ENCODE data around the gene SCD. TPM values are rescaled to one million over a fixed set of nuclear protein-coding genes. Genes with fewer than 3 reads are reported as not detected.

The SCD gene
- total RNA-seq, 1 donor from 2014 or later = 298 TPM

DNA sequence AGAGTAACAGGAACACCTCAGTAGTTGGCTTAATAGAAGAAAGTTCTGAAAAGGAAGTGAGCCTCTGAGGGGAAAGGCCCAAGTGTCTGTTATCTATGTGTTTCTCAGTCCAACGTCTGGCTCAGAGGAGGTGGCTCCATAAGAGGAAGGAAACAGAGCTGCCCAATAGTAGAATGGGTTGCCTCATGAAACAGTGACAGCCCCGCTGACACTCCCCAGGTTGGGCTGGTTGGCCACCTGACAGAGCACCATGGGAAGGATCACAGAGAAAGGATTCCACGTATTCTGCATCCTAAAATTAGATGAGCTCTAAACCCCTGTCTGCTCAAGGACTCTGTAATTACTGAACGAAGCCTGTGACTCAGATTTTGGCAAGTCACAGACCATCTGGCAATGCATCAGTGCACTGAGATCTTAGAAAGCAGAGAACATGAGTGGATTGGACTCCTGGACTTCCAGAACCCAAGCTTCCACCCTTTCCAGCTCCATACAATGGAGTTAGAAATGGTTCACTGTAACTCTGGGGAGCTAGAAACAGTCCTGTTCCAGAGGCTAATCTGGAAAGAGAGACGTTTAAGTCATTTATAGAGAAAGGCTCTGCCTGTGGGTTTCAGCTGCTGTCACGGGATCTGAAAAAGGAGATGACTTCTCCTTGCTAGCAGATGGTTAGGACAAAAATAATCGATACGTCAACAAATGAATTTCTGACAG, 19.9 kb upstream of the SCD start:
- Histone ChIP-seq H3K27me3 (ENCODE audit: control insufficient read depth, insufficient read depth, low read length) (peaks cover 15% of the 10 kb centered on the region), H3K36me3 (ENCODE audit: control insufficient read depth, insufficient read depth, low read length) (no peaks in the 10 kb centered on the region), H3K4me3 (ENCODE audit: low read depth, low read length) (no peak overlapping the region)
- FAIRE-seq (no peak), DNase-seq (ENCODE audit: low read depth) (no peak)
- TF ChIP-seq, protein P1, sequence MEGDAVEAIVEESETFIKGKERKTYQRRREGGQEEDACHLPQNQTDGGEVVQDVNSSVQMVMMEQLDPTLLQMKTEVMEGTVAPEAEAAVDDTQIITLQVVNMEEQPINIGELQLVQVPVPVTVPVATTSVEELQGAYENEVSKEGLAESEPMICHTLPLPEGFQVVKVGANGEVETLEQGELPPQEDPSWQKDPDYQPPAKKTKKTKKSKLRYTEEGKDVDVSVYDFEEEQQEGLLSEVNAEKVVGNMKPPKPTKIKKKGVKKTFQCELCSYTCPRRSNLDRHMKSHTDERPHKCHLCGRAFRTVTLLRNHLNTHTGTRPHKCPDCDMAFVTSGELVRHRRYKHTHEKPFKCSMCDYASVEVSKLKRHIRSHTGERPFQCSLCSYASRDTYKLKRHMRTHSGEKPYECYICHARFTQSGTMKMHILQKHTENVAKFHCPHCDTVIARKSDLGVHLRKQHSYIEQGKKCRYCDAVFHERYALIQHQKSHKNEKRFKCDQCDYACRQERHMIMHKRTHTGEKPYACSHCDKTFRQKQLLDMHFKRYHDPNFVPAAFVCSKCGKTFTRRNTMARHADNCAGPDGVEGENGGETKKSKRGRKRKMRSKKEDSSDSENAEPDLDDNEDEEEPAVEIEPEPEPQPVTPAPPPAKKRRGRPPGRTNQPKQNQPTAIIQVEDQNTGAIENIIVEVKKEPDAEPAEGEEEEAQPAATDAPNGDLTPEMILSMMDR (IDR thresholded peaks at IDR 0.05; ENCODE audit: insufficient read depth, low read length, severe bottlenecking) = no peak

DNA sequence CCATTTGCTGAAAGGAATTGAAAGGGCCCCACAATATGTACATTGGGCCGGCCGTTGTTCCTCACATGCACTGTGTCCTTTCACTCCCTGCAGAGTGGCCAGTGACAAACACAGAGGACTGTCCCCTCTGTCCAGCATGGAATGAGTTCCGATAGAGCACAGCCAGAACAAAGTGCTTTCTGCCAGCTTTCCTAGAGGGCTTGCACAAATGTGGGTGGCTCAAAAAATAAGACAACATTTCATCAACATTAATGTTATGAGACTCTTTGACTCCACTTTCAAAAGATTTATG, 19.4 kb upstream of the SCD start:
- peaks cover 15% of the 10 kb centered on the region for H3K27me3 ChIP-seq (ENCODE audit: control insufficient read depth, insufficient read depth, low read length)
- no peak for FAIRE-seq

DNA sequence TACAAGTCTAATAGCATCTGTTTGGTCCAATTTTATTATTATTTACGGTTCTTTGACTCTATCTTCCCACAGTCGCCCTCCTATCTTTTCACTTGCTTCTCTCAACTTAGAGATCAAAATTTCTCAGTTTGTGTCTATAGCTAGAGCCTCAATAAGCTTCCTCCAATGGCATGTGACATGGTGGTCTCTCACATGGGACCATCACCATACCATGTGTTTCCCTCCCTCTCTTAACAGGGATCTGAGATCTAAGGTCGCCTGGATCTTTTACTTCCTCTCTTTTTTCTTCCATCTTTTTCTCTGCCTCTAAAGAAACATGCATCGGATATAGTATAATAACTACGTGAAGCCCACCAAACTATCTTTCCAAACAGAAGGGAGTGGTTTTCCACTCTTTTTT, 18.8 kb upstream of the SCD start:
- Histone ChIP-seq H3K4me3 (ENCODE audit: low read depth, low read length) (no peak overlapping the region), H3K27me3 (ENCODE audit: control insufficient read depth, insufficient read depth, low read length) (peaks cover 17% of the 10 kb centered on the region), H3K36me3 (ENCODE audit: control insufficient read depth, insufficient read depth, low read length) (no peaks in the 10 kb centered on the region)
- no peak for DNase-seq (ENCODE audit: low read depth)
- no peak for FAIRE-seq
- TF ChIP-seq, protein P1 (IDR thresholded peaks at IDR 0.05; ENCODE audit: insufficient read depth, low read length, severe bottlenecking) = no peak

More for the DNA sequence above, 19.4 kb upstream of the SCD start:
- no peak for DNase-seq (ENCODE audit: low read depth)
- TF ChIP-seq, protein P1 (IDR thresholded peaks at IDR 0.05; ENCODE audit: insufficient read depth, low read length, severe bottlenecking) = no peak
- Histone ChIP-seq H3K36me3 (ENCODE audit: control insufficient read depth, insufficient read depth, low read length) (no peaks in the 10 kb centered on the region), H3K4me3 (ENCODE audit: low read depth, low read length) (no peak overlapping the region)

DNA sequence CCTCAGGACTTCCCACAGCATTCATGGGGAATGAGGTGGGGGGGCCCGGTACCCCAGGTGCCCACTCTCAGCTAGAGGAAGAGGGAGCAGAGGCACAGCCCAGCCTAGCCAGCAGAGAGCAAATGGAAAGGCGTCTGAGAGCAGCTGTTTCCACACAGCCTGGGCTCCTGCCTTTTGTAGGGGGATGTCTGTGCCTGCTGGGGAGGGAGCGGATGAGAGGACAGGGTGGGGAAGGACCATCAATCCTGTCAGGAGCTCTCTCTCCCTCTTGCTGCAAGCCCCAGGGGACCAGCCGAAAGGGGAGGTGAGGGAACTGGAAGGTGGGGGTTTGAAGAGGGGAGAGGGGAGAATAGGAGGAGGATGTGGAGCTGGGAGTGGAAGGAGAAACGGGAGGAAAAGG, 17.0 kb upstream of the SCD start, which contains the start of gene PKD2L1:
PKD2L1 (minus strand) TSS at position 150 of the 400 bp plus-strand sequence; CDS start at position 25, 125 bp downstream.
- DNase-seq (ENCODE audit: low read depth) (no peak), FAIRE-seq (no peak)
- no peaks in the 10 kb centered on the region for H3K36me3 ChIP-seq (ENCODE audit: control insufficient read depth, insufficient read depth, low read length)
- H3K27me3 ChIP-seq (ENCODE audit: control insufficient read depth, insufficient read depth, low read length) = peaks cover 17% of the 10 kb centered on the region
- TF ChIP-seq, protein P1 (IDR thresholded peaks at IDR 0.05; ENCODE audit: insufficient read depth, low read length, severe bottlenecking) = no peak
- no peak within 1 kb of the TSS for H3K4me3 ChIP-seq (ENCODE audit: low read depth, low read length)

DNA sequence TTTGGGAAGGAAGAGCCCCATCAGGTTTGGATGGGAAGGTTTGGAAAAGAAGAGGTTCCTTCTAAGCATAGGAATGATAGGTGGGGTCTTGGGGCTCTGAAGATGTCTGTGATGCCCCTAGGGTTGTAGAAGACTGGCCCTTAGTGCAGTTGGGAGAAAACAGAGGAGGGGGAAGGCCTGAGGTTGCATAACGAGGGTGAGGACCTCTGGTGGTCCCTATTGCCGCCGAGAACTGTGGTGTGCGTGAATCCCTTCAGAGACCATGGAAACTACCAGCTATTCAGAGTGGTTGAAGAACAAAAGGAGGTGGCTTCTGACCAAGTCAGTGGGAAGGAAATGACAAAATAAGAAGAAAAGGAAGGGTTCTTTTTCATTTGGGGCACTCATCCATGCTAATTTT, 13.9 kb upstream of the SCD start:
- DNase-seq (ENCODE audit: low read depth) (no peak), FAIRE-seq (no peak)
- H3K4me3 ChIP-seq (ENCODE audit: low read depth, low read length) = no peak overlapping the region
- TF ChIP-seq, protein P1 (IDR thresholded peaks at IDR 0.05; ENCODE audit: insufficient read depth, low read length, severe bottlenecking) = no peak
- peaks cover 15% of the 10 kb centered on the region for H3K27me3 ChIP-seq (ENCODE audit: control insufficient read depth, insufficient read depth, low read length)
- no peaks in the 10 kb centered on the region for H3K36me3 ChIP-seq (ENCODE audit: control insufficient read depth, insufficient read depth, low read length)
